HL-60/S4 treated with phorbol 12-myristate 13-acetate at 8.2 ng/mL for 4 days and 3 days (cell line): ENCODE data around the gene MESP1.

Experiments used
- in situ Hi-C: fragments of 300-500 bp; cut with MboI; formaldehyde crosslinking; loops from 2 replicates; pipeline ENCODE4 v1.15.0; 2022; ENCODE audit warnings: low sequenced_read_pairs

Gene MESP1

GRCh38 chr15:89761009-89761831, 10.2 kb upstream of the MESP1 start:
- in situ Hi-C loops: loop anchor here (25.0 kb wide), 1 partner anchor 326 kb away; no protein-coding TSS in a partner anchor

GRCh38 chr15:89760303-89761008, 9.4 kb upstream of the MESP1 start:
- in situ Hi-C loops: loop anchor here (25.0 kb wide), 1 partner anchor 327 kb away; no protein-coding TSS in a partner anchor

DNA sequence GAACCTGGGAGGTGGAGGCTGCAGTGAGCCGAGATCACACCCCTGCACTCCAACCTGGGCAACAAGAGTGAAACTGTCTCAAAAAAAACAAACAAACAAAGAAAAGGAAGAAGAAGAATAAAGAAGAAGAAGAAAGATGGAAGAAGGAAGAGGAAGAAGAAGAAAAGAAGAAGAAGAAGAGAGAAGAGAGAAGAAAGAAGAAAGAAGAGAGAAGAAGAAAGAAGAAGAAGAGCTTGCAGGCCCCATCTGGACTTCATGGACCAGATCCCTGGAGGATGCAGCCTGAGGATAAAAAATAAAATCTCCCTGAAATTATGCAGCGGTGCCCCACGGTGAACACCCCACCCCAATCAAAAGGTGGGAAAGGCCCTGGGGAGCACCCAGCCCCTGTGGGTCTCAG, 8.8 kb upstream of the MESP1 start:
- in situ Hi-C loops: loop anchor here (10.0 to 25.0 kb wide), 2 partner anchors 115 to 327 kb away; no protein-coding TSS in a partner anchor

- in situ Hi-C loops: loop anchor here (10.0 to 25.0 kb wide), 2 partner anchors 116 to 328 kb away; no protein-coding TSS in a partner anchor
These were observed 7.9 kb upstream of the MESP1 start for GRCh38 chr15:89758981-89759380.

GRCh38 chr15:89758283-89758682, 7.2 kb upstream of the MESP1 start:
- in situ Hi-C loops: loop anchor here (10.0 to 25.0 kb wide), 2 partner anchors 117 to 329 kb away; no protein-coding TSS in a partner anchor

DNA sequence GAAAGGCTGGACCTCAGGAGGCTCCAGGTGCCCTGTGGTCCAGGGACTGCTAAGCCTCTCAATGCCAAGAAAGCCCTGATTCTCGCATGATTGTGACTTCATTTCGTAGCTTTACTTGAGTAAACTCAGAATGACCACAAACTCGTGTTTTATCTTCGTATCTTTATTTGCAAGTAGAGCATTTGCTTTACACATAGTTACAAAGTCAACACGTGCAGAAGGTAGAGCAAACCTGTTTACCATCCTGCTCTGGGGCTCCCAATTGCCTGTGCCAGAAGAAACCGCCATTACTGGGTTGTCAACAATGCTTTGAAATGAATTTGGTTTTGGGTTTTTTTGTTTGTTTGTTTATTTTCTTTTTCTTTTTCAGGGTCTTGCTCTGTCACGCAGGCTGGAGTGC, 5.8 kb upstream of the MESP1 start:
- in situ Hi-C loops: loop anchor here (10.0 to 25.0 kb wide), 2 partner anchors 118 to 330 kb away; no protein-coding TSS in a partner anchor

GRCh38 chr15:89755701-89756100, 4.7 kb upstream of the MESP1 start:
- in situ Hi-C loops: loop anchor here (10.0 to 25.0 kb wide), 2 partner anchors 119 to 332 kb away; no protein-coding TSS in a partner anchor

- in situ Hi-C loops: loop anchor here (10.0 to 25.0 kb wide), 2 partner anchors 120 to 333 kb away; no protein-coding TSS in a partner anchor
These were observed 3.5 kb upstream of the MESP1 start for GRCh38 chr15:89754361-89755154.

GRCh38 chr15:89753855-89754254, 2.8 kb upstream of the MESP1 start:
- in situ Hi-C loops: loop anchor here (10.0 to 25.0 kb wide), 2 partner anchors 121 to 333 kb away; no protein-coding TSS in a partner anchor

DNA sequence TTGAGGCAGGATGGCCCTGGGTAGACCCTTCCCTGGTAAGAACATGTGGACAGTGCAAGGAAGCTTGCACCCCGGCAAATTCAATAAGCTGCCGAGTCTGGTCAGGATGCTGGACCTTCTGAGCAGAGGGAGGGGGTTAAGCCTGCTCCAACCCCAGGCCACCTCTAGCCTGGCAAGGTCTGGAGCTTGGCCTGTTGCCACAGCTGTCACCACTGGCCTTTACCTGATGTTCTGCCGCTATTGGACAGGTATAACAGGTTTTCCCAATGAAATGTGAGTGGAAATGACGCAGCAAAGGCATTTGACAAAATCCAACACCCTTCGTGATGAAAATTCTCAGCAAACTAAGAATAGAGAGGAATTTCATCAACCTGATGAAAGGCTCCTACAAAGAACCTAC, 699 bp upstream of the MESP1 start:
- in situ Hi-C loops: loop anchor here (10.0 to 25.0 kb wide), 2 partner anchors 123 to 336 kb away; no protein-coding TSS in a partner anchor

DNA sequence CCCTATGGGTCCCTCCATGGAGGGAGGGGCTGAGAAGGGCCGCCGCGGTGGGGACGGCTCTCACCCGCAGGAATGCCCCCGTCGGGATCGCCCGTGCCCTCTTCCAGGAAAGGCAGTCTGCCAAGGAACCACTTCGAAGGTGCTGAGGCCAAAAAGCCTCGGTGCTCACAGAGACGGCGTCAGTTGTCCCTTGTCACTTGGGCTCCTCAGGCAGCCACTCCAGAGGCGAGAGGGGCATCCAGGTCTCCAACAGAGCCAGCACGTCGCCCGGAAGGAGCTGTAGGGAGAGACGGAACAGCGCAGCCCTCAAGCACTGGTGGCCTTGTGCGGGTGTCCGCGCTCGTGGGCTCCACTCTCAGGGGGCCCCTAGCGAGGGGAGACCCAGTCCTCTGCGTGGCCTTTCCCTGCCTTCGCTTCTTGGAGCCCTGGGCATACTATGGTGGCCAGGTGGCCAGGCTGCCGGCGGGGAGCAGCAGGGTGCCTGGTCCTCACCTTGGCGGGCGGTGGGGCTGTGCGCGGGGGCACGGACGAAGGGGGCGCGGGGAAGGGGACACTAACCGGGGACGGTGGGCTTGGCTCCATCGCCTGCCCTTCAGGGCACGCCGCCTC, 994 bp downstream of the MESP1 start:
- in situ Hi-C loops: loop anchor here (10.0 to 25.0 kb wide), 2 partner anchors 125 to 337 kb away; no protein-coding TSS in a partner anchor

GRCh38 chr15:89749526-89749925, 1.5 kb downstream of the MESP1 start:
- in situ Hi-C loops: no loop called here

- in situ Hi-C loops: no loop called here
These were observed 2.0 kb downstream of the MESP1 start for GRCh38 chr15:89749054-89749453.

GRCh38 chr15:89747708-89748682, 3.1 kb downstream of the MESP1 start:
- in situ Hi-C loops: no loop called here

DNA sequence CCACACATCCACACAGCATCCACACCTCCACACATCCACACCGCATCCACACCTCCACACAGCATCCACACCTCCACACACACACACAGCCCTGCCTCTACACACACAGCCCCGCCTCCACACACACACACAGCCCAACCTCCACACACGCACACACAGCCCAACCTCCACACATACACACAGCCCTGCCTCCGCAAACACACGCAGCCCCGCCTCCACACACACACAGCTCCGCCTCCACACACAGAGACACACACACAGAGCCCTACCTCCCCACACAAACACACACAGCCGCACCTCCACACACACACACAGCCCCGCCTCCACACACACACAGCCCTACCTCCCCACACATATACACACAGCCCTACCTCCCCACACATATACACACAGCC, 4.7 kb downstream of the MESP1 start:
- in situ Hi-C loops: no loop called here

GRCh38 chr15:89745768-89746167, 5.3 kb downstream of the MESP1 start:
- in situ Hi-C loops: no loop called here

DNA sequence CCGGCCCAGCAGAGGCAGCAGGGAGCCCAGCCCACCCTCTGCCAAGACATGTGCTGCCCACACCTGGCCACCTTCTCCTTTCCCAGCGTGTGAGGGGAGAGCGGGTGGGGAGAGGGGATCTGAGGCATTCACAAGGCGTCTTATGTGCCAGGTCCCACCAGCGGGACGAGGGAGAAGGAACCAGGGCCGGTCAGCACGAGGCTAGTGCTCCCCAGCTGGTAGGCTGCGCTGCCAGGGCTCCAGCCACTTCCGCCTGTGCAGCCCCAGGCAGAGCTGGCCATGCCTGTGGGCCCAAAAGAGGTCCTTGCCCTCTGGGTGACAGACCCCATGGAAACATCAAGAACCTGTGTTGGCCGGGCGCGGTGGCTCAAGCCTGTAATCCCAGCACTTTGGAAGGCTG, 5.9 kb downstream of the MESP1 start:
- in situ Hi-C loops: no loop called here

DNA sequence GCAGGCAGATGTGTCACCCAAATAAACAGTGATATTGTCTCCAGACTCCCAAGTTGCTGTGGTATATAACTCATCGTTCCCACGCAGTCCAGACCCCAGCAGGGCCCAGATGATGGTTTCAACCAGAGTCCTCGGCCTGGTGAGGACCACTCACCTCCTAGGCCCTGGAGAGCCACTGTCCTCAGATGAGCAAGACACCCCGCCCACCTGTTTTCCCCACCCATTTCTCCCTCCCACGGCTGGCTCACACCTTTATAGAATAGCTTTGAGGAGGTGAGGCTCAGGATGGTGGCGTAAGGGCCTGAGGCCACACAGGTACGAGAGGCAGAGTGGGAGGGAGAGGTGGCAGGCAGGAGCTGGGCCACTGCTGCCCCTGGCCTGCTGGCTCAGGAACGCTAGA, 7.5 kb downstream of the MESP1 start:
- in situ Hi-C loops: no loop called here

DNA sequence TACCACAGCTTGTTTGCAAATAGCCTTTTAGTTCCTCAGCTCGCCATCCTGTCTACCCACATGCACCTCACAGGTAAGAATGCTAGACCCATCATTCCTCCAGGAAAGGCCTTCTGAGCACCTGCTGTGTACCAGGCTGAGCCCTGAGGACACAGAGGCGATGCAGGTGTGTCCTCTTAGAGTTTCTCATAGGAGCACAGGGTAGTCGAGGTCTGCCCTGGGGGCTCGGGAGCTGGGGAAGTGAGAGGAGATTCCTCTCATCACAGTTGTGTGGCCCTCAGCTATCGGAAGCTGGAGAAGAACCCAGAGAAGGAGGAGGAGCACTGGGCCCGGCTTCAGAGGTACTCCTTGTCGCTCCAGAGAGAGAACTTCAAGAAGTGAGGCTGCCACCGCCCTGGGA, 8.0 kb downstream of the MESP1 start:
- in situ Hi-C loops: no loop called here
